Activated naive CD4-positive, alpha-beta T cell treated with anti-CD3 and anti-CD28 coated beads, Interleukin-2, amount 50 U/mL, for 24 hours (primary cell): ENCODE results near the gene PCK2.

ENCODE experiments used
- H3K27ac Mint-ChIP-seq: one replicate; pipeline ENCODE4 v1.8.0; 2021; ENCODE audit warnings: mild to moderate bottlenecking, mixed read lengths
- H3K27me3 Mint-ChIP-seq: one replicate; pipeline ENCODE4 v1.8.0; 2021; ENCODE audit warnings: mixed read lengths
- H3K36me3 Mint-ChIP-seq: one replicate; pipeline ENCODE4 v1.8.0; 2021; ENCODE audit warnings: mixed read lengths
- H3K4me1 Mint-ChIP-seq: one replicate; pipeline ENCODE4 v1.8.0; 2021; ENCODE audit warnings: mixed read lengths
- H3K4me3 Mint-ChIP-seq: one replicate; pipeline ENCODE4 v1.8.0; 2021; ENCODE audit warnings: mild to moderate bottlenecking, mixed read lengths
- H3K9me3 Mint-ChIP-seq: one replicate; pipeline ENCODE4 v1.8.0; 2021; ENCODE audit warnings: mixed read lengths

Gene PCK2

DNA sequence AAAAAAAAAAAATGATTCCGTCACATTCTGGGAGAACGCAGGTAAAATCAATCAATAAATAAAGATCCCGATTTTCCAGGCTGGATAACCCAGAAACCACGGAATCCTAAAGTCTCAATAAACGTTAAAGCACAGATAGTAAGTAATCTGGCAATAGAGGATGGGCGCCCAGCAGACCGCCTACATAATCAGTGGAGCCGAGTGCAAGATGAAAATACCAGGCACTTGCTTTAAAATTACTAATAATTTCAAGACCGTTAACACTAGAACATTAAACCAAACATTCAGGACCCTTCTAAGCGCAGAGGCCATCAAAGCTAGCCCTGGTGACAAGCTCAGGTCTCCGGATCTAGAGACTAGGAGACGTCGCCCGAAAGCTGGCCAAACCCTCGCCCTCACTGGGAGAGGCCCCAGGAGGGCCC, 19.3 kb downstream of the PCK2 start:
- H3K9me3 Mint-ChIP-seq, result no peaks in the 10 kb centered on the region
- H3K27me3 Mint-ChIP-seq, result no peaks in the 10 kb centered on the region
- peaks cover 39% of the 10 kb centered on the region for H3K4me1 Mint-ChIP-seq
- H3K27ac Mint-ChIP-seq, result peak overlapping the region; percentile 99
- peaks cover 2% of the 10 kb centered on the region for H3K36me3 Mint-ChIP-seq
- H3K4me3 Mint-ChIP-seq, result peak overlapping the region; percentile 97

DNA sequence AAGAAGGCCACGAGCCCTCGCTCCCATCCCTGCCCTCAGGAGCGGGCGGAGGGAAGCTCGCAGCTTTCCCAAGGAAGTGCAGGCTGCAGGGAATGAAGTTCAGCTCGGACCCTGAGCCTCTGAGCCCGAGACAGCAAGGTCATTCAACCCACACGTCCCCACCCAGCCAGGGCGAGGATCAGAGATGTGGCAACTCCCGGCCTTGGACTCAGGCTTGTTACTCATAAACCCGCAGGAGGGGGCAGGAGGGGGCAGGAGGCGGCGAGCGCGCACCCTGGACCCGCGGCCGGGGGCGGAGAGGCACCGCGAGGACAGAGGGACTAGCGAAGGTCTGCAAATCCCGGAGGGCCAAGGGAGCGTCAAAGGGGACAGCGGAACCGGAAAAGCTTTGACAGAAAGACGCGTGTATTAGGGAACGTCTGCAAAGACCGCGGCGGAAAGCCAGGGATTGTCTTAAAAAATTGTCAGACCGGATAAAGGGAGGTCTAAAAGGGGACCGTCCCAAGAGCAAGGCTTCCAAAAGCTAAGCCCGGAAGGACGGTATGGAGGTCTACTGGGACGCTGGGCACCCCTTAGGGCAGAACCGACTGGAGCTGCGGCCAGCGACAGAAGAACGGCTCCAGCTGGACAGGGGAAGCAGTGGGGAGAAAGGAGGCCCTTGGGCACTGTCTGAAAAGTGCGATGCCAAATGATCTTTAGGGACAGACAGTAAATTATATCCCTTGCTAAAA, 19.9 kb downstream of the PCK2 start:
- Mint-ChIP-seq H3K9me3 (no peaks in the 10 kb centered on the region), H3K36me3 (peaks cover 4% of the 10 kb centered on the region), H3K27ac (peak overlapping the region; percentile 99), H3K4me3 (peak overlapping the region; percentile 97), H3K4me1 (peaks cover 33% of the 10 kb centered on the region), H3K27me3 (no peaks in the 10 kb centered on the region)

DNA sequence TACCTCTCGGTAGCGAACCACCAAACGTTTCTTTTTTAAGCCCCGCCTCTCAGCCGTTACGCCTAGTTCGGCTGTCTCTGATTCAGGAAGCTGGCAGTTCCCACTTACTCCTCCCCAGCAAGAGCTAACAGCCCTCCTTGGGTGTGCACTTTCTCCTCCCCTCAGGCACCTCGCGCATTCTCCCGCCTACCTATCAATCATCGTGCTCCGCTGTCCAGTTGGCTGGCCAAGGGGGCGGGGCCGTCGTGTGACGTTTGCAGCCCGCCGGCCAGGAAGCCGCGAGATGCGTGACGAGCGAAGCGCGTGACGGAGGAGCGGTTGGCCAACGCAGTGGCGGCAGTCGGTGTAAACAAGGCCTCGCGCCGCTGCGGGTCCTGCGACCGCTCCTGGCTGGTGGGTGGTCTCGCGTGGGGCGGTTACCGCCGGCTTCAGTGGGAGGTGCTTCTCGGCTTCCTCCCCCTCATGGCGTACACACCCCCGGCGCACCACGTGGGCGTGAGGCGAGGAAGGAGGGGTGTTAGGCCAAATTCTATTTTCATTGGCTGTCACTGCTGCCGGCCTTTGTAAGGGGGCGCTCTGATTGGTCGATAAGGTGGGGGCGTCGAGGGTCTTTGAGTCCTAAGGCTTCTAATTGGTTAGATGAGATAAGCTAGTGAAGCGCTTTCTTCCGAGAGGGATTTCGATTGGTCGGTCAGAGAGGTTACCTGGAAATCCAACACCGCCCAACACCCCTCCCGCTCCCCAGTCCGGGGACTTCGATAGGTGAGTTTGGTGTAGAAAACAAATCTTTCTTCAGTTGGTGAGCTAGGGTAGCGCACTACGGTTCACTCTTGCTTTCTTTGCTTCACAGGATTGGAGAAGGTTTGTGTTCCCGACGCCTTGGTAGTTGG, 20.7 kb downstream of the PCK2 start, which contains the start of the genes DCAF11 and NRL:
TSS of gene DCAF11 (plus strand) at position 246 of the 890 bp plus-strand sequence. CDS start 818 bp downstream, outside the sequence.
TSS of gene NRL (minus strand) at position 418 of the 890 bp plus-strand sequence. CDS start 32,101 bp downstream, outside the sequence.
- Mint-ChIP-seq H3K27me3 (no peaks in the 10 kb centered on the region), H3K4me3 (peak within 1 kb of the TSS; percentile 97), H3K4me1 (peaks cover 31% of the 10 kb centered on the region), H3K27ac (peak within 1 kb of the TSS; percentile 99), H3K36me3 (peaks cover 4% of the 10 kb centered on the region), H3K9me3 (no peaks in the 10 kb centered on the region)

DNA sequence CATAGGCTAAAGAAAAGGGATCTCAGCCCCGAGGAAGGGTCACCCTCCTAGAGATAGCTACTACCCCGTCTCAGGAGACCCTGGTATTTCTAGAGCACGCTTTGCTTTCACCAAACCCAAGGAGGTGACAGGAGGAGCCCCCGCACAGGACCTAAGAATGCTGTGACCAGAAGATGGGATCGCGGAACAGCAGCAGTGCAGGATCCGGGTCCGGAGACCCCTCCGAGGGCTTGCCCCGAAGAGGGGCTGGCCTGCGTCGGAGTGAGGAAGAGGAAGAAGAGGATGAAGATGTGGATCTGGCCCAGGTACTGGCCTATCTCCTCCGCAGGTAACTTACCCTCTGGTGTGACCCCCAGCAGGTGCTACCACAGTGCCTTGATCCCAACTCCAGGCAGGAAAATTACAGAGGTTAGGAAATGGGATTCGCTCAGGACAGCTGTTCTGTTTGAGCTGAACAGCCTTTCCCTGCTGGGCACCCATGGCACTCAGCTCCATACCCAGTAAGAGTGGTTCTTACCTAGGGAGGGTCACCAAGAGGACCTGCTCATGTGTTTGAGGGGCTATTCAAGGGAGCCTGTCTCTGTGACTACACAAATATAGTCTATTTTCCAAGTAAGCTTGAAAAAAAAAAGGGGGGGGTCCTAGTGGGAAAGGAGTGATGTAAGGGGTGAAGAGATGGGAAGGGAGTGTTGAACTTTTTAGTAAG, 21.5 kb downstream of the PCK2 start:
- Mint-ChIP-seq H3K36me3 (peaks cover 4% of the 10 kb centered on the region), H3K4me3 (peak overlapping the region; percentile 97), H3K27me3 (no peaks in the 10 kb centered on the region), H3K4me1 (peaks cover 29% of the 10 kb centered on the region), H3K9me3 (no peaks in the 10 kb centered on the region), H3K27ac (peak overlapping the region; percentile 99)

DNA sequence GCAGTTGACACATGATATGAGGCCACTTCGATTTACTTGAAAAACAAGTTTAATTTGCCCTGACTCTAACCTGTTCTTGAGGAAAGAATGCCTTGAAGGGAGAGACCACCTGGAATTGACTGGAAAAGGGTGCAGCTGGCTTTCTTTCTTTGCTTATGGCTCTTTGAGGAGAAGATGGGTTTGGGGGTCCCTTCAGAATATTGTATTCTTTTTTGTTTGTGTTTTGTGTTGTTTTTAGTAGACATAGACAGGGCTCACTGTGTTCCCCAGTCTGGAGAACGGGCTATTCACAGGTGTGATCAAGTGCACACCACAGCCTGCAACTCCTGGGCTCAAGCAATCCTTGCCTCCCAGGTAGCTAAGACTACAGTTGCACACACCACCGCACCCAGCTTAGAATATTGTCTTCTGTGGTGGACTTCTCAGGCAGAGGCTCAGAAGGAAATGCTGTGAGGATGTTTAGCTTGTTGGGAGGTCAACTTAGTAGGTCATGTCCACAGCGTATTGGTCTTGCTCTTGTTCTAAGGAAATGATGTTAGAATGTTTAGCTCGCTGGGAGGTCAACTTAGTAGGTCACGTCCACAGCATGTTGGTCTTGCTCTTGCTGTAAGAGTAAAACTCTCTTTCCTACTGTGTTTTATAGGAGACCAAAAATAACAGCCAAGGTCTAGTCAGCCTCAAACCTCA, 22.2 kb downstream of the PCK2 start:
- Mint-ChIP-seq H3K27ac (peak overlapping the region; percentile 74), H3K27me3 (no peaks in the 10 kb centered on the region), H3K36me3 (peaks cover 4% of the 10 kb centered on the region), H3K4me1 (peaks cover 26% of the 10 kb centered on the region), H3K4me3 (peak overlapping the region; percentile 97), H3K9me3 (no peaks in the 10 kb centered on the region)

DNA sequence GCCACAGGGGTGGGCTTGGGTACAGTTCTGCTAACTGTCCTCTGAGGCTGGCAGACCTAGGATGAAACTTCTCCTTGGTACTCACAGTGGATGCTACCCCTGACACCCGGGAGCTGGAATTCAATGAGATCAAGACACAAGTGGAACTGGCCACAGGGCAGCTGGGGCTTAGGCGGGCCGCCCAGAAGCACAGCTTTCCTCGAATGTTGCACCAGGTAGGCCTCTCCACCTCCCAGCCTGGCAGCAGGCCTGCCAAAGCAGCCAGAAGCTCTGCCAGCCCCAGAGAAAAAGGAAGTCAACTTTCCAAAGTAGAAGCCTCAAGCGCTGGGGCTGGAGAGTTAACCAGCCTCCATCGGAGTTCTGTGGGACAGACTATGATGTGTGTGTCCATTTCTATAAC, 23.1 kb downstream of the PCK2 start:
- Mint-ChIP-seq H3K4me3 (no peak overlapping the region), H3K27me3 (no peaks in the 10 kb centered on the region), H3K9me3 (no peaks in the 10 kb centered on the region), H3K4me1 (peaks cover 26% of the 10 kb centered on the region), H3K27ac (peak overlapping the region; percentile 74), H3K36me3 (peaks cover 6% of the 10 kb centered on the region)

DNA sequence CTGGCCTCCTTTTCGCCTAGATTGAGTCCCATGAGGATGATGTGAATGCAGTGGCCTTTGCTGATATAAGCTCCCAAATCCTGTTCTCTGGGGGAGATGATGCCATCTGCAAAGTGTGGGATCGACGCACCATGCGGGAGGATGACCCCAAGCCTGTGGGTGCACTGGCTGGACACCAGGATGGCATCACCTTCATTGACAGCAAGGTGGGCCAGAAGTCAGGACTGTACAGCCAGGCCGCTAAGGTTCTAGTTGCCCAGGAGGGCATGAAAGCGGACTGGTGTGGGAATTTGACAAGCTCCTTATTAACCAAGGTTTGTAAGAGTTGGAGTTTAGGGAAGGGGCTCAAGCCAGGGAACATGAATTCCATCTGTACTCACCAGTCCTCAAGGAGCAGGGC, 25.6 kb downstream of the PCK2 start:
- Mint-ChIP-seq H3K4me3 (no peak overlapping the region), H3K27ac (no peak overlapping the region), H3K36me3 (peaks cover 6% of the 10 kb centered on the region), H3K4me1 (peaks cover 26% of the 10 kb centered on the region), H3K27me3 (no peaks in the 10 kb centered on the region), H3K9me3 (no peaks in the 10 kb centered on the region)

DNA sequence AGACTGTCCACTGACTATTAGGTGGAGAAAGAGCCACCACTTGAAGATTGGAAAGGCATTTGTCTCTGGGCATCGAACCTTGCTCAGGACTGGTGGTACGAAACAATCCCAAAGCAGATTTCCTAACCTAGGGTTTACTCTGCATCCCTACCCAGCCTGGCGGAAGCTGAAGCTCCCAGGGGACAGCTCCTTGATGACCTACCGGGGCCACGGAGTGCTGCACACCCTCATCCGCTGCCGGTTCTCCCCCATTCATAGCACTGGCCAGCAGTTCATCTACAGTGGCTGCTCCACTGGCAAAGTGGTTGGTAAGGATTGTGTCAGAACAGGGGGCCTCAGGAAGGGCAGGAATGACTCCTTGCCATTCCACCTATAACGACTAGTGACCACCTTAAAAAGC, 27.1 kb downstream of the PCK2 start:
- peak overlapping the region; percentile 35 for H3K27ac Mint-ChIP-seq
- H3K9me3 Mint-ChIP-seq, result no peaks in the 10 kb centered on the region
- H3K36me3 Mint-ChIP-seq, result peaks cover 8% of the 10 kb centered on the region
- H3K4me1 Mint-ChIP-seq, result peaks cover 14% of the 10 kb centered on the region
- H3K27me3 Mint-ChIP-seq, result no peaks in the 10 kb centered on the region
- no peak overlapping the region for H3K4me3 Mint-ChIP-seq

DNA sequence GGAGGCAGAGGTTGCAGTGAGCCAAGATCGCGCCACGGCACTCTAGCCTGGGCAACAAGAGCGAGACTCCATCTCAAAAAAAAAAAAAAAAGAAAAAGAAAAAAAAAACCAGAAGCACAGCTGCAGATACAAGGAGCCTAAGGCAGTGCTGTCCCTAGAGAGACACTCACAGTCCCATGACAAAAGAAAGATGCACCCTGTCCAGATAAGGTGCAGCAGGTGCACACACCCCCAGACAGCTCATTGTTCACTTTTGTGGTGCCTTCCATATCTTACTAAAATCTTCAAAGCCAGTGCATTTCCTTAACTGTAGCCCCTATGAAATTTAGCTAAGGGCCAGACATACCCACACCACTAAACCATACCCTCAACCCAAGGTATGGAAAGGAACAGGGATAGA, 28.3 kb downstream of the PCK2 start:
- no peaks in the 10 kb centered on the region for H3K27me3 Mint-ChIP-seq
- H3K27ac Mint-ChIP-seq, result no peak overlapping the region
- no peak overlapping the region for H3K4me3 Mint-ChIP-seq
- peaks cover 5% of the 10 kb centered on the region for H3K4me1 Mint-ChIP-seq
- H3K9me3 Mint-ChIP-seq, result no peaks in the 10 kb centered on the region
- H3K36me3 Mint-ChIP-seq, result peaks cover 8% of the 10 kb centered on the region

DNA sequence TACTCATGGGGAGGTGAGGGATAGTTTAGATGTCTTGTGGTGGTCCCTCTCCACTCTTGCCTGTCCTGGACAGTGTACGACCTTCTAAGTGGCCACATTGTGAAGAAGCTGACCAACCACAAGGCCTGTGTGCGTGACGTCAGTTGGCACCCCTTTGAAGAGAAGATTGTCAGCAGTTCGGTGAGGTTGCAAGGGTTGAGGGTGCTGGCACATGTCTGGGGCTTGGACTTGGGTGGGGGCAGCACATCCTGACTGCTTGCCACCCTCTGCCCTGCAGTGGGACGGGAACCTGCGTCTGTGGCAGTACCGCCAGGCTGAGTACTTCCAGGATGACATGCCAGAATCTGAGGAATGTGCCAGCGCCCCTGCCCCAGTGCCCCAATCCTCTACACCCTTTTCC, 28.8 kb downstream of the PCK2 start:
- Mint-ChIP-seq H3K27ac (no peak overlapping the region), H3K27me3 (no peaks in the 10 kb centered on the region), H3K4me1 (peaks cover under 1% of the 10 kb centered on the region), H3K4me3 (no peak overlapping the region), H3K9me3 (no peaks in the 10 kb centered on the region), H3K36me3 (peaks cover 6% of the 10 kb centered on the region)

DNA sequence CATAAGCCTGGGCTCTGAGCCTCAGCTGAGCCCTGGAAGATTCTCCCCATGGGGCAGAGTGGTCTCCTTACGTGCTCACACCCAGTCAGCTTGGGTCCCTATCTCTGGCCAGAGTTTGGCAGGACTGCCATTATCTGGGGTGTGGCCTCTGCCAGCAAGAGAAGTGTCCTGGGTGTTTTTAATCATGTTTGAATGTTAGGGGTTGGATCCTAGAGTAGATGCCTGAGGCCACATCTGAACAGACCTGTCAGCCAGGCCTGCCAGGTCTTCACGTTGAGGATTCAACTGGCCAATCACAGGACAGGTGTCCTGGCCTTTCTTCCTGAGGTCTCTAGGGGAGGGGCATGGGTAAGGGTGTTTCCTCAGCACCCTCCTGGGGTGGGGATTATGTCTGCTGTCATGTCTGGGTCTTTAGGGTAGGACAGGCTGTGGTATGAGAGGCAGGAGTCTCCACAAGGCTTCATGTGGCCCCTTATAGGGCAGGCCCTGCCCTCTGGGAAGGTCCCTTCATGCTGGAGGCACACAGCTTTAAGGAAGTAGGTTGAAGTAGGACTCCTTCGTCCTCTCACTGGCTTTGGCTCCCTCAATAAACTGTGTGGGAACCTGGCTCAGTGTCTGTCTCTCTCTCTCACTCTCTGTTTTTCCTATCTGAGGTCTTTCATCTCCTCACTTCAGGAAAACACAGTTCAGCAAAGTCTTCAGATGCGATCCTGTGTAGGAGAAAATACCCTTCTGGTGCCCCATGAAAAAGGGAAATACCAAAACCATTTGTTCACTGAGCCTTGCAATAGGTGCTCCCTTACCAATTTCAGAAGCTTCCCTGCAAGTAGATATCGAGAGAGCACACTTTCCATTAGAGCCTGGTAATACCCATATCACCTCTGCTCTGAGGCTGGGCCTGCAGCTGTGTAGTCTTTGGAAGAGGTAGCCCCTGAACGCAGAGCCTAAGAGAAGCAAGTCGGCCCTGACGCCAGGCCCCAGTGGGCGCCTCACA, 29.6 kb downstream of the PCK2 start:
- H3K9me3 Mint-ChIP-seq, result no peaks in the 10 kb centered on the region
- peaks cover 3% of the 10 kb centered on the region for H3K36me3 Mint-ChIP-seq
- no peaks in the 10 kb centered on the region for H3K27me3 Mint-ChIP-seq
- H3K4me3 Mint-ChIP-seq, result no peak overlapping the region
- no peaks in the 10 kb centered on the region for H3K4me1 Mint-ChIP-seq
- peak overlapping the region; percentile 62 for H3K27ac Mint-ChIP-seq

DNA sequence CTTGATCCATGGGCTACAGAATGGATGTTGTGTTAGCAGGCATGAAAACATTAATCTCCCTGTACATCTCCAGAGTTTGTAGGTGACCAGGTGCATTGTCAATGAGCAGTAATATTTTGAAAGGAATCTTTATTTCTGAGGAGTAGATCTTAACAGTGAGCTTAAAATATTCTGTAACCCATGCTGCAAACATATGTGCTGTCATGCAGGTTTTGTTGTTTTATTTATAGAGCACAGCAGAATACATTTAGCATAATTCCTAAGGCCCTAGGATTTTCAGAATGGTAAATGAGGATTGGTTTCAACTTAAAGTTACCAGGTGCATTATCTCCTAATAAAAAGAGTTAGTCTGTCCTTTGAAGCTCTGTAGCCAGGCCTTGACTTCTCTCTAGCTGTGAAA, 32.8 kb downstream of the PCK2 start:
- peaks cover 2% of the 10 kb centered on the region for H3K36me3 Mint-ChIP-seq
- no peak overlapping the region for H3K27ac Mint-ChIP-seq
- no peak overlapping the region for H3K4me3 Mint-ChIP-seq
- H3K4me1 Mint-ChIP-seq, result peaks cover 12% of the 10 kb centered on the region
- no peaks in the 10 kb centered on the region for H3K9me3 Mint-ChIP-seq
- no peaks in the 10 kb centered on the region for H3K27me3 Mint-ChIP-seq

DNA sequence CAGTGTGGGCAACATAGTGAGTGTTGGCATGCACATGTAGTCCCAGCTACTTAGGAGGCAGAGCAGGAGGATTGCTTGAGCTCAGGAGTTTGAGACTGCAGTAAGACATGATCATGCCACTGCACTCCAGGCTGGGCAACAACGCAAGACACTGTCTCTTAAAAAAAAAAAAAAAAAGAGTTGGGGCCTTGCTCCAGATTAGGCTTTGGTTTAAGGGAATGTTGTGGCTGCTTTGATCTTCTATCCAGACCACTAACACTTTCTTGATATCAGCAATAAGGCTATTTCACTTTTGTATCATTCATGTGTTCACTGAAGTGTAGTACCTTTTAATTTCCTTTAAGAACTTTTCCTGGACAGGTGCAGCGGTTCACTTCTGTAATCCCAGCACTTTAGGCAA, 33.6 kb downstream of the PCK2 start:
- Mint-ChIP-seq H3K27me3 (no peaks in the 10 kb centered on the region), H3K36me3 (peaks cover 2% of the 10 kb centered on the region), H3K27ac (no peak overlapping the region), H3K4me1 (peaks cover 19% of the 10 kb centered on the region), H3K9me3 (no peaks in the 10 kb centered on the region), H3K4me3 (no peak overlapping the region)

DNA sequence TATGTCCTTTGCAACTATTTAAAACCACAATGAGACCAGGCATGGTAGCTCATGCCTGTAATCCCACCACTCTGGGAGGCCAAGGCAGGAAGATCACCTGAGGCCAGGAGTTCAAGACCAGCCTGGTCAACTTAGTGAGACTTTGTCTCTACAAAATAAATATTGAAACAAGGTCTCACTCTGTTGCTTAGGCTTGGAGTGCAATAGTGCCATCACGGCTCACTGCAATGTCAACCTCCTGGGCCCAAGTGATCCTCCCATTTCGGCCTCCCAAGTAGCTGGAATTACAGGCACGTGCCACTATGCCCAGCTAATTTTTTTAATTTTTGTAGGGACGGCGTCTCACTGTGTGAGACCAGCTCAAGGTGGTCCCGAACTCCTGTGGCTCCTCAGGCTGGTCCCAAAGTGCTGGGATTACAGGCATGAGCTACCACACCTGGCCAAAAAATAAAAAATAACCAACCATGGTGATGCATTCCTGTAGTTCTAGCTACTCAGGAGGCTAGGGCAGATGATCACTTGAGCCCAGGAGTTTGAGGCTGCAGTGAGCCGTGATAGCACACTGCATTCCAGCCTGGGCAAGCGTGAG, 35.4 kb downstream of the PCK2 start:
- H3K9me3 Mint-ChIP-seq, result no peaks in the 10 kb centered on the region
- H3K27ac Mint-ChIP-seq, result no peak overlapping the region
- peaks cover 25% of the 10 kb centered on the region for H3K4me1 Mint-ChIP-seq
- H3K4me3 Mint-ChIP-seq, result no peak overlapping the region
- H3K27me3 Mint-ChIP-seq, result no peaks in the 10 kb centered on the region
- peaks cover 2% of the 10 kb centered on the region for H3K36me3 Mint-ChIP-seq
